Gastroesophageal sphincter (tissue), 4 donors: ENCODE data around the gene KRT222. TPM values are rescaled to one million over a fixed set of nuclear protein-coding genes. Genes with fewer than 3 reads are reported as not detected.

Experiments used
- ATAC-seq: fragments of 150-250 bp; one replicate; pipeline ENCODE4 v1.9.1; 2016; ENCODE audit warnings: mild to moderate bottlenecking, moderate library complexity
- H3K27ac ChIP-seq, 4 donors: fragments of 200-600 bp; sonication (generic) in 3 of 4; 1 replicate in 3 of 4; 2 replicates in 1 of 4; pipeline ENCODE4 v1.5.1; 2016 to 2019
- H3K27me3 ChIP-seq: fragments of 200-600 bp; sonication (generic); one replicate; pipeline ENCODE4 v1.5.1; 2019
- H3K36me3 ChIP-seq, 2 donors: fragments of 200-600 bp; sonication (generic); one replicate each; pipeline ENCODE4 v1.5.1; 2019; ENCODE audit warnings: control low read depth in 1 of 2
- H3K4me1 ChIP-seq, 3 donors: fragments of 200-600 bp; sonication (generic); 1 replicate in 2 of 3; 2 replicates in 1 of 3; pipeline ENCODE4 v1.5.1; 2016 to 2019; ENCODE audit warnings: control low read depth in 2 of 3
- H3K4me3 ChIP-seq, 2 donors: fragments of 200-600 bp; sonication (generic); one replicate each; pipeline ENCODE4 v1.5.1; 2019; ENCODE audit warnings: mild to moderate bottlenecking in 1 of 2, moderate library complexity in 1 of 2
- H3K9me3 ChIP-seq, 3 donors: fragments of 200-600 bp; sonication (generic); one replicate each; pipeline ENCODE4 v1.5.1; 2017 to 2019; ENCODE audit warnings: control low read depth in 2 of 3
- CTCF ChIP-seq, 4 experiments: fragments of 200-600 bp in 2 of 4; fragments of 450-650 bp in 2 of 4; sonication (generic) in 1 of 4; IDR thresholded peaks; one replicate each; pipeline ENCODE4 v1.5.1; 2017 to 2019; ENCODE audit warnings: antibody characterized with exemption in 4 of 4, mild to moderate bottlenecking in 2 of 4, moderate library complexity in 2 of 4
- EP300 ChIP-seq: sonication (generic); formaldehyde crosslinking; IDR thresholded peaks from one replicate; pipeline ENCODE4 v1.6.1; 2017; ENCODE audit warnings: antibody characterized with exemption, mild to moderate bottlenecking
- POLR2A ChIP-seq, 2 donors: fragments of 450-650 bp; IDR thresholded peaks; one replicate each; pipeline ENCODE4 v1.6.1; 2017; ENCODE audit warnings: antibody characterized with exemption in 2 of 2, mild to moderate bottlenecking in 2 of 2, moderate library complexity in 1 of 2
- POLR2AphosphoS5 ChIP-seq: sonication (generic); formaldehyde crosslinking; IDR thresholded peaks from one replicate; pipeline ENCODE4 v1.6.1; 2017; ENCODE audit warnings: antibody characterized with exemption
- WGBS, 2 donors: methylation state at CpG; one replicate each; pipeline ENCODE4 v1.1.5; 2018; ENCODE audit warnings: low coverage in 1 of 2; 5-methylcytosine and 5-hydroxymethylcytosine counted together
- total RNA-seq, 4 donors: library from RNA; depleted of rRNA; stranded (reverse); fragments of >200 nt; gene quantifications; one replicate each; pipeline ENCODE4 v1.1.0, GENCODE V29; 2016

The KRT222 gene
- total RNA-seq, 4 donors from 2014 or later: 0.94 to 17.8 (median 1.8) TPM

DNA sequence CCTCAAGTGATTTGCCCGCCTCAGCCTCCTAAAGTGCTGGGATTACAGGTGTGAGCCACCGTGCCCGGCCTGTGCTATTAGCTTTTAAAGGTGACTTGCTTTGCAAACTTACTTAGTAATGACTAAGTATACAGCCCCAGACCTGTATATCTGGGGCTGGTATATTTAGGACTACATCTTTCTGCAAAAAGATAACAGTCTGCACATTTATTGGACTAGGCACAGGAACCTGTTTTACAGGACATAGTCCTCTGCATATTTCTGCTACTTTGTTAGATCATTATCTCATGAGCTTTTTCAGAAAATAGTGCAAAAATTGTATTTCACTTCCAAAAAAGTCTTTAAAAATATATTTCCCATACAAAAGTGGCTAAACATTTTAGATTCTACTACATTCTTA lies 37.3 kb upstream of the KRT222 start:
- Histone ChIP-seq H3K27ac (no peak overlapping the region), H3K27me3 (peaks cover 44% of the 10 kb centered on the region), H3K36me3 (no peaks in the 10 kb centered on the region), H3K4me1 (peaks cover 0 to 11% (median 0%) of the 10 kb centered on the region in 3 donors), H3K9me3 (no peaks in the 10 kb centered on the region), H3K4me3 (no peak overlapping the region)
- ATAC-seq: no peak
- no peak for TF ChIP-seq EP300
- TF ChIP-seq CTCF (IDR thresholded peaks at IDR 0.05): no peak
- WGBS, 2 donors: 74 to 100% methylated on average over 3 of the region's 3 CpGs

- Histone ChIP-seq H3K36me3 (no peaks in the 10 kb centered on the region), H3K27me3 (peaks cover 62% of the 10 kb centered on the region), H3K4me1 (peaks cover 0 to 11% (median 0%) of the 10 kb centered on the region in 3 donors), H3K4me3 (no peak overlapping the region), H3K9me3 (no peaks in the 10 kb centered on the region), H3K27ac (peak overlapping the region in 1 of 4 donors; percentile 19)
- TF ChIP-seq POLR2AphosphoS5: no peak
- no peak for TF ChIP-seq POLR2A (IDR thresholded peaks at IDR 0.05)
- no peak for TF ChIP-seq CTCF (IDR thresholded peaks at IDR 0.05)
- TF ChIP-seq EP300: no peak
- 9 to 46% methylated on average over 2 to 3 of the region's 5 CpGs for WGBS, 2 donors
- no peak for ATAC-seq
Measured at GRCh38 chr17:40699853-40700252, 34.9 kb upstream of the KRT222 start.

DNA sequence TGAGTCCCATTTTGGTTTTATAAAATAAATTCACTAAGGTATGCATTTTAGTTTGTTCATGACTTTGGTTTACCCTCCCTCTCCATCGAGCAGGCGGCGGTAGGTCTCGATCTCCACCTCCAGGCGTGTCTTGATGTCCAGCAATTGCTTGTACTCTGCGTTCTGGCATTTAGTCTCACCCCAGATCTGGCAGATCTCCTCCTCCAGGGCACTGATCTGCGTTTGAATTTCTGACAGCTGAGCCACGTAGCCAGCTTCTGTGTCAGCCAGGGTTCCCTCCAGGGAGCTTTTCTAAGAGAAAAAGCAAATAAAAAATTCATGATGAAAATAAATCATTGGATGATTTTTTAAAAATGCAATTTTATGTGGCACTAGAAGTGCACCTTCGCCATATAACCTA lies 34.4 kb upstream of the KRT222 start:
- peaks cover 0 to 11% (median 0%) of the 10 kb centered on the region in 3 donors for H3K4me1 ChIP-seq
- WGBS, 2 donors: 38 to 44% methylated on average over 3 to 9 of the region's 9 CpGs
- no peaks in the 10 kb centered on the region for H3K36me3 ChIP-seq
- H3K9me3 ChIP-seq: no peaks in the 10 kb centered on the region
- no peak overlapping the region for H3K27ac ChIP-seq
- TF ChIP-seq POLR2A (IDR thresholded peaks at IDR 0.05) (no peak), CTCF (IDR thresholded peaks at IDR 0.05) (no peak), EP300 (no peak), POLR2AphosphoS5 (no peak)
- H3K4me3 ChIP-seq: no peak overlapping the region
- H3K27me3 ChIP-seq: peaks cover 59% of the 10 kb centered on the region
- peak; percentile 53 for ATAC-seq

DNA sequence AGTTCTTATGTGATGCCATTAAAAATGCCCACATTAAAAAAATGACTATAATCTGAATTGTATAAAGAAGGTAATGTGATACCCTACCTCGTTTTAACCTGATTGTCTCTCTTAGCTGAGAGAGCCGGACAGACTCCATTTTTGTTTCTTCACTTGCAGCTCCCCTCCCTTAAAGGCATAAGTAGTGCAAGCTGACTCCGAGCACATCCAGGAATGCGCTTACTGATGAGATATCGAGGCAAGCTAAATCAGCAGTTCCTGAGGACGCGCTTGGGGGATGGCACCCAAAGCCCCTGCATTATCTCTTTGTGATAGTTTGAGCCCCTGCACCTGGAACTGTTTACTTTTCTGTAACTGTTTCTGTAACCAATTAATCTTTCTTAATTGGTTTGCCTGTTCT lies 32.3 kb upstream of the KRT222 start:
- TF ChIP-seq POLR2AphosphoS5: no peak
- no peak for TF ChIP-seq CTCF (IDR thresholded peaks at IDR 0.05)
- no peak for TF ChIP-seq EP300
- Histone ChIP-seq H3K9me3 (no peaks in the 10 kb centered on the region), H3K27me3 (peaks cover 58% of the 10 kb centered on the region), H3K4me1 (peaks cover 0 to 11% (median 0%) of the 10 kb centered on the region in 3 donors), H3K27ac (no peak overlapping the region), H3K4me3 (no peak overlapping the region), H3K36me3 (no peaks in the 10 kb centered on the region)
- no peak for ATAC-seq
- 13 to 35% methylated on average over 5 to 7 of the region's 7 CpGs for WGBS, 2 donors

GRCh38 chr17:40696651-40697072 lies 31.7 kb upstream of the KRT222 start:
- H3K4me3 ChIP-seq: no peak overlapping the region
- ATAC-seq: no peak
- no peak for TF ChIP-seq POLR2AphosphoS5
- TF ChIP-seq POLR2A (IDR thresholded peaks at IDR 0.05): no peak
- no peak for TF ChIP-seq CTCF (IDR thresholded peaks at IDR 0.05)
- TF ChIP-seq EP300: no peak
- peaks cover 52% of the 10 kb centered on the region for H3K27me3 ChIP-seq
- no peaks in the 10 kb centered on the region for H3K36me3 ChIP-seq
- 67 to 83% methylated on average over 1 to 3 of the region's 3 CpGs for WGBS, 2 donors
- peaks cover 0 to 11% (median 0%) of the 10 kb centered on the region in 3 donors for H3K4me1 ChIP-seq
- no peaks in the 10 kb centered on the region for H3K9me3 ChIP-seq
- no peak overlapping the region for H3K27ac ChIP-seq
